ENCODE data around the gene ING4. TPM values are rescaled to one million over a fixed set of nuclear protein-coding genes. Genes with fewer than 3 reads are reported as not detected.

Gene ING4
- total RNA-seq, 4 donors from 2014 or later: 13.4 to 52.9 (median 41.4) TPM

- TF ChIP-seq, protein P1, sequence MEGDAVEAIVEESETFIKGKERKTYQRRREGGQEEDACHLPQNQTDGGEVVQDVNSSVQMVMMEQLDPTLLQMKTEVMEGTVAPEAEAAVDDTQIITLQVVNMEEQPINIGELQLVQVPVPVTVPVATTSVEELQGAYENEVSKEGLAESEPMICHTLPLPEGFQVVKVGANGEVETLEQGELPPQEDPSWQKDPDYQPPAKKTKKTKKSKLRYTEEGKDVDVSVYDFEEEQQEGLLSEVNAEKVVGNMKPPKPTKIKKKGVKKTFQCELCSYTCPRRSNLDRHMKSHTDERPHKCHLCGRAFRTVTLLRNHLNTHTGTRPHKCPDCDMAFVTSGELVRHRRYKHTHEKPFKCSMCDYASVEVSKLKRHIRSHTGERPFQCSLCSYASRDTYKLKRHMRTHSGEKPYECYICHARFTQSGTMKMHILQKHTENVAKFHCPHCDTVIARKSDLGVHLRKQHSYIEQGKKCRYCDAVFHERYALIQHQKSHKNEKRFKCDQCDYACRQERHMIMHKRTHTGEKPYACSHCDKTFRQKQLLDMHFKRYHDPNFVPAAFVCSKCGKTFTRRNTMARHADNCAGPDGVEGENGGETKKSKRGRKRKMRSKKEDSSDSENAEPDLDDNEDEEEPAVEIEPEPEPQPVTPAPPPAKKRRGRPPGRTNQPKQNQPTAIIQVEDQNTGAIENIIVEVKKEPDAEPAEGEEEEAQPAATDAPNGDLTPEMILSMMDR (IDR thresholded peaks at IDR 0.05; ENCODE audit: low read depth): no peak
Observed at GRCh38 chr12:6699259-6699988, 36.5 kb upstream of the ING4 start.

DNA sequence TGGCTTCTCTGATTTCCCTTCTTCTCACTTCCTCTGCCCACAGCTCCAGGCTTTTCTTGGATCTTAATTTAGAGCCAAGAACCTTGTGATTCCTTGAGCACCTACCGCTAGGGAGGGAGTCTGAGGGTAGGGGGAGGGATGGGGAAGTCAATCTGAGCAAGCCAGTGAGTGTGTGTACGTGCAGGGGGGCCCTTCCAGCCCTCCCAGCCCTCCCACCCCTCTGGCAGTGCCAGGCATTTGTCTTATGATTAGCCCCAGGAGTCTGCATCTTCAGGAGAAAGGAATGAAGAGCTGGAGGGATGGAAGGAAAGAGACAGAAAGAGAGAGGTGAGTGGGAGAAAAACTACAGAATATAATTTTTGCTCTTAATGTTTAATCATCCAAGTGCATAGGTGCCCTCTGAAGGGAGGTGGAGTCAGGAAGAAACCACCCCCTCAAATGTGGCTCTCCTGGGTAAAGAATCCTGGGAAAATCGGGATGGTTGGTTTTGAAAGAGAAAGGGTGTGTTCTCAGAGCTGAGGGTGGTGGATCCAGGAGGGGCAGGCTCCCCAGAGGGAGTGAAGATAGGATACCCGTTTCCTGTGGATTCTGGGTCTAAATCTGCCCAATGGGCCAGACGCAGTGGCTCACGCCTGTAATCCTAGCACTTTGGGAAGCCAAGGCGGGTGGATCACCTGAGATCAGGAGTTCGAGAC is 35.6 kb upstream of the ING4 start:
- TF ChIP-seq, protein P1 (IDR thresholded peaks at IDR 0.05; ENCODE audit: low read depth): no peak

GRCh38 chr12:6697584-6698351 is 34.8 kb upstream of the ING4 start:
- TF ChIP-seq, protein P1 (IDR thresholded peaks at IDR 0.05; ENCODE audit: low read depth): no peak

DNA sequence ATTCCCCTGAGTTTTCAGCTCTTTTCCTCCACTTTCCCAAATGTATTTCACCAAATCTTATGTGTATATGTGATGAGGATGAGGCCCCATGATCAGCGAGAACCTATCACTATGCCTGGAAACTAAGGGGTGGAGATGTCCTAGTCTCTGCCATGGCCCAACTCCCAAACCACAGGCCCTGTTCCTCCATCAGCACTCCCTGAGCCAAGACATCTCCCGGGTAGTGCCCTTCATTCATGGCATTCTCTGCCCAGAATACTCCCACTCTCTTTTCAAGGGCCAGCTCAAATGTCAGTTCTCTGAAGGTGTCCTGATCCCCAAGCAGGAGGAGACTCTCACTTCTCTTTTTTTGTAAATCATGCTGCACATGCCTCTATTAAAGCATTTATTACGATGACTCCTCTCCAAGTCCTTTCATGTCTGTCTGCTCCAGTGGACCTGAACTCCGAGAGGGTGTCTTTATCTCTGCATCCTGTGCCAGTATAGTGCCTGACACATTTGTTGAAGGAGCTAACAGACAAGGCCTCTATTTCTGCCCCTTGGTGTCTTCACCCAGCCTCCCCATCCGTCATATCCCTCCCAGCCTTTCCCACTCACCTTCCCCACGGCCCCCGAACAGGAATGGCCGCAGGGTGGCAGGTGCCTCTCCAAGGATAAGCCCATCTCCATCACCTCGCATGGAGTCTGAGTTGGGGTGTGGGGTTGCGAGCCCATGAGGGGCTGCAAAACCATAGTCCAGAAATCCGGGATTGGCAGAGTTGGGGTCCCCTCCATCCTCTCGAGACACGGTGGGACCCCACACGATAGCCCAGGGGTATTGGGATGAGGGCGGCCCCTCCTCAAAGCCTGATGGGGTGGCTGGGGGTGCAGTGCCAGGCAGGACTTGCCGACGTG is 34.0 kb upstream of the ING4 start:
- TF ChIP-seq, protein P1 (IDR thresholded peaks at IDR 0.05; ENCODE audit: low read depth): no peak

DNA sequence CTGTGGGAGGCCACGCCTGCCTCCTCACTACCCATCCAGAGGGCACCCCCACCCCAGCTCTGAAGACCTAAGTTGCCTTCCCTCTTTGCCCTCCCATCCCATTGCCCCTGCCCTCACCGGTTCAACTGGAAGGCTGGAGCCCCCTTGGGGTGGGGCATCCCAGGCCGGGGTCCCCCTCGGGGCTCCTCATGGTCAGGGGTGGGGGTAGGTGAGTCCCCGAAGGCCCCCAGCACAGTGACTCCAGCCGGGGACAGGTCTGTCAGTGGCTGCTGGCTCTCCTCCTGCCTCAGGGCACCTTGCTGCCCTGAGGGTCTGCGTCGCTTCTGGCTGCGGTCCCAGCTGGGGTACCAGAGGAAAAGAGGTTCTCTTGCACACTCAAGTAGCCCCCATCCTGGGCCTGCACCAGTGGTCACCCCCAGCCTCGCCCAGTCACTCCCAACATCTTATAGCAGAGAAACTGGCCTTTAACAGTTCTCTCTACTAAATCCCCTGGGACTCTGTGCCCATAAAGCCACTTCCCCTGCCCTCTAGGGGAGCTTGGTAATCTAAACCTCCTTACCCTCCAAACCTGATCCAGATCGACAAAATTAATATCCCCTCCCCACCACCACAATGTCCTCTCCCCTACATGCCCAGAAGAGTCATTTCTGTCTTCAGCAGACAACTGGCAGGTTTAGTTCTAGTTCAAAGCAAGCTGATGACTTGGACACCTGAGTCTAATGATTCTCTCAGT is 32.6 kb upstream of the ING4 start:
- TF ChIP-seq, protein P1 (IDR thresholded peaks at IDR 0.05; ENCODE audit: low read depth): no peak

- TF ChIP-seq, protein P1 (IDR thresholded peaks at IDR 0.05; ENCODE audit: low read depth): no peak
Observed at GRCh38 chr12:6694701-6695100, 31.8 kb upstream of the ING4 start.

Measured in subcutaneous adipose tissue (tissue), 4 donors.